Fibroblast of the aortic adventitia (primary cell): ENCODE data around the gene LRRC17. TPM values are rescaled to one million over a fixed set of nuclear protein-coding genes. Genes with fewer than 3 reads are reported as not detected.

ENCODE experiments used
- DNase-seq: peaks from one replicate; pipeline ENCODE4 v3.0.0-alpha.2; 2010; ENCODE audit warnings: low read depth
- H3K4me3 ChIP-seq: 2 replicates; pipeline ENCODE4 v1.5.1; 2011; ENCODE audit warnings: low read depth, mild to moderate bottlenecking, control low read depth, low read length, moderate library complexity
- total RNA-seq: library from RNA; depleted of rRNA; stranded (reverse); fragments of >200 nt; gene quantifications from 2 replicates; pipeline ENCODE4 v1.2.3, GENCODE V29; 2012; ENCODE audit warnings: low replicate concordance
- TF ChIP-seq, protein P1 (sequence below): IDR thresholded peaks from 2 replicates; pipeline ENCODE4 v1.5.1; 2011; ENCODE audit warnings: mild to moderate bottlenecking, low read length, control low read depth, inconsistent platforms; ENCODE audit not compliant: insufficient read depth

The LRRC17 gene
- total RNA-seq, 1 donor, result 95.6 TPM

DNA sequence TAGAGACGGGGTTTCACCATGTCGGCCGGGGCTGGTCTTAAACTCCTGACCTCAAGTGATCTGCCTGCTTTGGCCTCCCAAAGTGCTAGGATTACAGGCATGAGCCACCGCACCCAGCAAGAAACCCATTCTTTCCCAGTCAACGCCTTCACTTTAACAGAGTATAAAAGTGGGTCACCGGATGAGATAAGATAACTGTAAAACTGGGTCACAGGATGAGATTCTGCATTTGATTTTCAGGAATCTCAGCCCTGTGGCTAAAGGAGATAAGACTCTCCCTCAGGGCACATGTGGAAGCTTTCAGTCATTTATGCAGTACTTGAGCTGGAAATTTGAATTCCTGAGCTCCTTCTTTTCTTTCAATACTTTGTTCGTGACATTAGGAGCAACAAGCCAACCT, 70.8 kb downstream of the LRRC17 start:
- TF ChIP-seq, protein P1, sequence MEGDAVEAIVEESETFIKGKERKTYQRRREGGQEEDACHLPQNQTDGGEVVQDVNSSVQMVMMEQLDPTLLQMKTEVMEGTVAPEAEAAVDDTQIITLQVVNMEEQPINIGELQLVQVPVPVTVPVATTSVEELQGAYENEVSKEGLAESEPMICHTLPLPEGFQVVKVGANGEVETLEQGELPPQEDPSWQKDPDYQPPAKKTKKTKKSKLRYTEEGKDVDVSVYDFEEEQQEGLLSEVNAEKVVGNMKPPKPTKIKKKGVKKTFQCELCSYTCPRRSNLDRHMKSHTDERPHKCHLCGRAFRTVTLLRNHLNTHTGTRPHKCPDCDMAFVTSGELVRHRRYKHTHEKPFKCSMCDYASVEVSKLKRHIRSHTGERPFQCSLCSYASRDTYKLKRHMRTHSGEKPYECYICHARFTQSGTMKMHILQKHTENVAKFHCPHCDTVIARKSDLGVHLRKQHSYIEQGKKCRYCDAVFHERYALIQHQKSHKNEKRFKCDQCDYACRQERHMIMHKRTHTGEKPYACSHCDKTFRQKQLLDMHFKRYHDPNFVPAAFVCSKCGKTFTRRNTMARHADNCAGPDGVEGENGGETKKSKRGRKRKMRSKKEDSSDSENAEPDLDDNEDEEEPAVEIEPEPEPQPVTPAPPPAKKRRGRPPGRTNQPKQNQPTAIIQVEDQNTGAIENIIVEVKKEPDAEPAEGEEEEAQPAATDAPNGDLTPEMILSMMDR, result no peak
- peak; percentile 79 for DNase-seq
- no peak overlapping the region for H3K4me3 ChIP-seq

DNA sequence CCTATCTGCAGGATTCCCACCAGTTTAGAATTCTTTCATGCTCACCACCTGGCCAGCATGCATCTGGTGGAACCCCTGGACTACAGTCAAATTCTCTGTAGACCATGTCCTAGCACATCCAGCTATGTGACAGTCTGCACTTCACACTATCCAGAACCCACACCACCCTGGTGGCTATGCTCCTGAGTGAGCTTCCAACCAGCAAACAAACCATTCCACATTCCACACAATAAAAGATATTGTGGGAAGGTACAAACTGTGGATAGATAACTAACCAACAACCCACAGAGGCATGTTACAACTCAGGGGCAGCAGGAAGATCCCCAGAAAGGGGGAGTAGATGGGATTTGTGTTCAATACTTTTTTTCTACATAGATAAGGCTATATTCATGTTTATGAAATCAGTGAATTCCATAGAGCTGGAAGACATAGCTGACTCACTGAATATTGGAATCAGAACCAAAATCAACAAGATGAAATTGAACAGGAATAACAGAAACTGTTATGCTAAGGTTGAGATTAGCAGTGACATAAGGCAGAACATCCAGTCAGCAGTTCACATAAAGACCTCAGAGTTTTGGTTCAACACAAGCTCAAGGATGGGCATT, 72.5 kb downstream of the LRRC17 start:
- H3K4me3 ChIP-seq, result no peak overlapping the region
- TF ChIP-seq, protein P1, result no peak
- peak; percentile 89 for DNase-seq

DNA sequence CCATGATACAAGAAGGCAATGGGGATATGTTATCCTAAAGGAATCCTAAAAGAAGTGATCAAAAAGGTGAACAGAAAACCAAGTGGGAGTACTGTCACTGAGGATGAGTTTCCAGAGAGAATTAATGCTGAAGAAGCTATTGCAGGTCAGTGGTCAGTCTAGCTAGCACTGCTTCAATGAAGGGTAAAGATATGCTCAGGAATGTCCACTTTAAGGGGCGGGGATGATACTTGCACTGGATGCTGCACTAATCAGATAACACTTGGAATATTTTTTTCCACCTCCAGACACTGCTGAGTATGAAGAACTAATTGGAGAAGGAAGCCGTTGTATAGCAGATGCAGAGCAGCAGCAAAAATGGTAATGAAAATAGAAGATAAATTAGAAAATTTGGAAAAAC, 75.3 kb downstream of the LRRC17 start:
- TF ChIP-seq, protein P1, result no peak
- no peak overlapping the region for H3K4me3 ChIP-seq
- no peak for DNase-seq

DNA sequence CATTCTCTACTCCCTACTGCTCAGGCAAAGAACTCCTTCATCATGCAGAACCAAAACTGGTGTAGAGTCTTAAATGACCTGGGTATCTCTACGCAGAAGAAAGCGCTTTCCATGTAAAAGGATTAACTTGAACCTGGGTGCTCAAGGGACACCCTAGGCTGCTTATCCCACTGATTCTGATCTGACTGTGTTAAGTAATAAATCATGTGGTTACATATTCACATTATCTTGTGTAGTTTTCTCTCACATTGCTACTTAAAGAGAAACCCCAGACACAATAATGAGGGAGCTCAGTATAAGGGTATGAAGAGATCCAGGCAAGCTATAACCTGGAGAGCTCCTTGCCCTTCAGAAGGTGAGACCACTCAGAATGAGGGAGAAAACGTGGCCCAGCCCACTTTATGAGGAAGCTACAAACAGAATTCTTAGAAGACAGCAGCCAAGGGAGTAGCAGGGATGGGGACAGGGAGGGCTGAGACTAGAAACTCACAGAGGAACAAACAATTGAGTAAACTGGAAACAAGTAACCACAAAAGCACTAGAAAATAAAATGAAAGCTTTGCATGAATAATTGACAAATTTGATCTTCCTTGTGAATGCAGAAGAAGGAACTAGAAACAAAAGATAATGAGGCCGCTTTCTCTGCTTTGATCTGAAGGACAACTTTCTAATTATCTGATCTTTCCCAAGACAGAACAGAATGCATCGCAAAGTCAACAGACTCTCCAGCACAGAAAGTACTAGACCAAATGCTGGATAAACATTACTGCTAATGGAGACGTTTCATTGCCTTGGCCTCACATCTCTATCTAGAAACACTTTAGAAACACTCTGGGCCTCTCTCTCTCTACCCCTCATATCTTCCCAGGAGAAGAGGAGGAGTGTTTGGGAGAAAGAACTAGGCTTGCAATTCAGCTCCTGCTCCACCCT, 76.1 kb downstream of the LRRC17 start:
- TF ChIP-seq, protein P1, result no peak
- no peak for DNase-seq
- H3K4me3 ChIP-seq, result no peak overlapping the region

DNA sequence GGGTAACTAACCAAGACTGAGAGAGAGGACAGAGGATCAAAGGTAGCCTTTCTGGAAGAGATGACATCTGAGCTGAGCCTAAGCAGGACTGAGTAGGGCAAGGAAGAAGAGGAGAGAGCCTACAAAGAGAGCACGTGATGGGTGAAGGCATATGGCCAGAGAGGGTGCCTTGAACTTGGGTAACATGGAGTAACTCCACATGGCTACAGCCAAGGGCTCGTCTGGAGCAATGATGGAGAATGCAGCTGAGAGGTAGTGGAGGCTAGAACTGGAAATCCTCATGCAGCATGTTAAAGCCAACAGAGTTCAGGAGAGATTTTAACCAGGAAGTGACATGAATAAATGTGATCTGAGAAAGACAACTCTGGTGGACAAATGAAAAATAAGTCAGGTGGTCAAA, 77.8 kb downstream of the LRRC17 start:
- DNase-seq, result no peak
- TF ChIP-seq, protein P1, result no peak
- H3K4me3 ChIP-seq, result no peak overlapping the region

DNA sequence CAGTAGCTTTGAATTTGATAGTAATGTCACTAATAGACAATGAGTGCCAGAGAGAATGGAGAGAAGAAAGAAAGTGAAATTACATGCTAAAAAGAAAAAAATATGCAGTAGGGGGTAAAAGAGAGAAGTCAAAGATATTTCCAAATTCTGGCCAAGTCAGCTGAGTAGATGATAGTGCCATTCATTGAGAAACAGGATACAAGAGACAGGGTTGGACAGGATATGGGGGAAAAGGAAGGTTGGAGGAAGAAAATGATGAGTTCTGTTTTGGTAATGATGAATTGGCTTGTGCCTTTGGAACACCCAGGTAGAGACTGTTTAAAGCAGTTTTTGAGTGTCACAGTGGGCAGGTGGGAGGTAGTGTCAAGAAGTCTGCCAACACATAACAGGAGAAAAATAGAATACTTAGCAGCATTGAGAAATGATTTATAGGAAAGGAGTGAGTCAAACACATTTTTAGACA, 78.3 kb downstream of the LRRC17 start:
- TF ChIP-seq, protein P1, result no peak
- peak; percentile 39 for DNase-seq

More for the DNA sequence above, 78.3 kb downstream of the LRRC17 start:
- H3K4me3 ChIP-seq, result no peak overlapping the region
